ENCODE data around the gene PPL.
"Not testable (repeated sequence)": the region's sequence is repeated elsewhere in the genome, so short reads cannot be mapped to it uniquely, and the experiment has no call there.

PPL gene

GRCh38 chr16:4933871-4934395, 3.0 kb downstream of the PPL start:
- DNase-seq, result no peak

- no peak for DNase-seq
Observed at GRCh38 chr16:4933433-4933832, 3.5 kb downstream of the PPL start.

- DNase-seq, result no peak
Observed at GRCh38 chr16:4931381-4931780, 5.6 kb downstream of the PPL start.

- not testable (repeated sequence) for DNase-seq
Observed at GRCh38 chr16:4929619-4930018, 7.3 kb downstream of the PPL start.

- no peak for DNase-seq
Observed at GRCh38 chr16:4928227-4928626, 8.7 kb downstream of the PPL start.

GRCh38 chr16:4927661-4928060, 9.3 kb downstream of the PPL start:
- no peak for DNase-seq

GRCh38 chr16:4926928-4927327, 10.0 kb downstream of the PPL start:
- no peak for DNase-seq

GRCh38 chr16:4925791-4926190, 11.2 kb downstream of the PPL start:
- no peak for DNase-seq

- DNase-seq, result no peak
Observed at GRCh38 chr16:4925293-4925607, 11.7 kb downstream of the PPL start.

GRCh38 chr16:4924593-4925292, 12.2 kb downstream of the PPL start:
- no peak for DNase-seq

- no peak for DNase-seq
Observed at GRCh38 chr16:4923853-4924252, 13.1 kb downstream of the PPL start.

- DNase-seq, result no peak
Observed at GRCh38 chr16:4922721-4923342, 14.1 kb downstream of the PPL start.

- no peak for DNase-seq
Observed at GRCh38 chr16:4920826-4921225, 16.1 kb downstream of the PPL start.

GRCh38 chr16:4918781-4919251, 18.1 kb downstream of the PPL start:
- no peak for DNase-seq

- no peak for DNase-seq
Observed at GRCh38 chr16:4917117-4917516, 19.8 kb downstream of the PPL start.

GRCh38 chr16:4915226-4915761, 21.7 kb downstream of the PPL start:
- no peak for DNase-seq

GRCh38 chr16:4914528-4915225, 22.3 kb downstream of the PPL start:
- no peak for DNase-seq

- no peak for DNase-seq
Observed at GRCh38 chr16:4913774-4914525, 23.0 kb downstream of the PPL start.

- DNase-seq, result no peak
Observed at GRCh38 chr16:4913130-4913773, 23.7 kb downstream of the PPL start.

GRCh38 chr16:4911970-4912386, 25.0 kb downstream of the PPL start:
- no peak for DNase-seq

GRCh38 chr16:4910828-4911227, 26.1 kb downstream of the PPL start:
- no peak for DNase-seq

- no peak for DNase-seq
Observed at GRCh38 chr16:4909825-4910224, 27.1 kb downstream of the PPL start.
